ENCODE data around the gene ZBTB21. TPM values are rescaled to one million over a fixed set of nuclear protein-coding genes. Genes with fewer than 3 reads are reported as not detected.

Gene ZBTB21
- total and polyA plus RNA-seq, 9 of the 15 experiments (the other 6 are each of a cell fraction or from before 2014, with no cell fraction given): 2.2 to 15.2 (median 8.7) TPM

GRCh38 chr21:42051788-42052187 lies 41.6 kb upstream of the ZBTB21 start:
- Histone ChIP-seq H3K4me3 (no peak overlapping the region), H4K20me1 (replicated peaks; ENCODE audit: control insufficient read depth, insufficient read depth, low read length) (peaks cover 10% of the 10 kb centered on the region), H3K4me1 (replicated peaks in 1 of 2; ENCODE audit: control insufficient read depth in 2 of 2, insufficient read depth in 2 of 2, low read length in 2 of 2) (peaks cover 3 to 11% of the 10 kb centered on the region in 2 experiments; a peak in 4 of 5 replicates), H3K9ac (ENCODE audit: insufficient read depth in 1 of 2, low read depth in 2 of 2, low read length in 2 of 2) (no peak overlapping the region; a peak in 1 of 4 replicates), H3K27ac (ENCODE audit: extremely low read depth, low read depth, low read length) (no peak overlapping the region), H3K79me2 (ENCODE audit: control insufficient read depth, insufficient read depth, low read length) (no peaks in the 10 kb centered on the region), H3K27me3 (ENCODE audit: control insufficient read depth in 2 of 2, insufficient read depth in 2 of 2, low read length in 2 of 2) (peaks cover 60 to 80% of the 10 kb centered on the region in 2 experiments), H3K9me1 (ENCODE audit: control insufficient read depth, insufficient read depth, low read length) (no peaks in the 10 kb centered on the region), H3K4me2 (ENCODE audit: insufficient read depth, low read length) (no peak overlapping the region; the same call in 1 of the 2 replicates), H3K9me3 (replicated peaks; ENCODE audit: control insufficient read depth, insufficient read depth, low read depth, low read length) (no peaks in the 10 kb centered on the region), H2AFZ (ENCODE audit: low read depth, low read length) (no peak overlapping the region), H3K36me3 (ENCODE audit: control insufficient read depth, insufficient read depth, low read length) (no peaks in the 10 kb centered on the region)
- 1% methylated on average over 9 of the region's 9 CpGs for WGBS (ENCODE audit: insufficient coverage, low coverage, missing lambda C conversion rate)
- in situ Hi-C loops (cut with MboI): no loop called here
- no TSS peak for BruUV-seq (replicated peaks)
- FAIRE-seq: peak; percentile 88
- ATAC-seq: peak; percentile 81
- DNase-seq (ENCODE audit: extremely low read depth in 1 of 4, low spot score in 3 of 4): peak; percentile 71 to 80 (median 77)
- CTCF ChIA-PET (ENCODE audit: low intra/inter-chr PET ratio): no interaction called here
- intact Hi-C loops (cut with micrococcal nuclease): no loop called here
- POLR2A ChIA-PET: no interaction called here
- TF ChIP-seq MEF2A (IDR thresholded peaks at IDR 0.05; ENCODE audit: control insufficient read depth, low read depth, low read length): no peak
- no peak for TF ChIP-seq ZFPM2 (CRISPR knock-in tag; IDR thresholded peaks at IDR 0.05)
- no peak for TF ChIP-seq SNAPC5 (CRISPR knock-in tag; IDR thresholded peaks at IDR 0.05)
- TF ChIP-seq POLR3A (IDR thresholded peaks at IDR 0.05; ENCODE audit: borderline replicate concordance, extremely low read depth, insufficient read depth, insufficient read length): no peak
- no peak for TF ChIP-seq CEBPZ (IDR thresholded peaks at IDR 0.05; ENCODE audit: borderline replicate concordance, low read depth, low read length)
- TF ChIP-seq ZNF133 (CRISPR knock-in tag; IDR thresholded peaks at IDR 0.05): no peak
- TF ChIP-seq RBM34 (IDR thresholded peaks at IDR 0.05; ENCODE audit: borderline replicate concordance, insufficient read depth, low read length): no peak
- TF ChIP-seq HIVEP1 (CRISPR knock-in tag; IDR thresholded peaks at IDR 0.05): no peak
- no peak for TF ChIP-seq POLR2H (tag; IDR thresholded peaks at IDR 0.05; ENCODE audit: low read depth)
- TF ChIP-seq ZNF311 (CRISPR knock-in tag; IDR thresholded peaks at IDR 0.05): peak; percentile 80
- TF ChIP-seq ARID3A (IDR thresholded peaks at IDR 0.05; ENCODE audit: borderline replicate concordance, low read depth, low read length): no peak
- TF ChIP-seq THRB (CRISPR knock-in tag; conservative IDR thresholded peaks at IDR 0.05): 0 out of 2 replicates have a peak, but pooled peaks have one; percentile 47
- TF ChIP-seq PHB2 (IDR thresholded peaks at IDR 0.05; ENCODE audit: low read depth): no peak
- no peak for TF ChIP-seq NRF1 (conservative IDR thresholded peaks at IDR 0.05 in 1 of 2, IDR thresholded peaks at IDR 0.05 in 1 of 2)
- TF ChIP-seq CBFA2T2 (conservative IDR thresholded peaks at IDR 0.05): peak; percentile 83
- no peak for TF ChIP-seq TSC22D4 (tag; IDR thresholded peaks at IDR 0.05)
- no peak for TF ChIP-seq NR2F6 (CRISPR knock-in tag; IDR thresholded peaks at IDR 0.05)
- 0 out of 2 replicates have a peak, but pooled peaks have one; percentile 25 for TF ChIP-seq GABPB1 (CRISPR knock-in tag; IDR thresholded peaks at IDR 0.05)

Measured in K562 (cell line).